Sigmoid colon (tissue), 7 donors: ENCODE measurements around the gene THYN1. TPM values are rescaled to one million over a fixed set of nuclear protein-coding genes. Genes with fewer than 3 reads are reported as not detected.

Experiments used
- DNase-seq: peaks from one replicate; pipeline ENCODE4 v3.0.0-alpha.2; 2019
- H3K27ac ChIP-seq, 4 donors: fragments of 200-600 bp; sonication (generic); one replicate each; pipeline ENCODE4 v1.5.1; 2016 to 2019; ENCODE audit warnings: mild to moderate bottlenecking in 1 of 4
- H3K27me3 ChIP-seq, 3 donors: fragments of 200-600 bp; sonication (generic); one replicate each; pipeline ENCODE4 v1.5.1; 2019; ENCODE audit warnings: mild to moderate bottlenecking in 1 of 3
- H3K36me3 ChIP-seq, 4 donors: fragments of 200-600 bp; sonication (generic); one replicate each; pipeline ENCODE4 v1.5.1; 2016 to 2019
- H3K4me1 ChIP-seq, 4 donors: fragments of 200-600 bp; sonication (generic); one replicate each; pipeline ENCODE4 v1.5.1; 2017 to 2019
- H3K4me3 ChIP-seq, 4 donors: fragments of 200-600 bp; sonication (generic); one replicate each; pipeline ENCODE4 v1.5.1; 2017 to 2019; ENCODE audit warnings: mild to moderate bottlenecking in 2 of 4, moderate library complexity in 1 of 4
- H3K9me3 ChIP-seq, 4 donors: fragments of 200-600 bp in 3 of 4; sonication (generic) in 3 of 4; one replicate each; pipeline versions ENCODE4 v1.5.1 to v1.6.1; 2013 to 2019
- EP300 ChIP-seq, 4 donors: sonication (generic); formaldehyde crosslinking; IDR thresholded peaks; one replicate each; pipeline ENCODE4 v1.6.1; 2017; ENCODE audit warnings: antibody characterized with exemption in 4 of 4
- POLR2A ChIP-seq, 2 donors: fragments of 450-650 bp; IDR thresholded peaks; one replicate each; pipeline ENCODE4 v1.6.1; 2016; ENCODE audit warnings: antibody characterized with exemption in 2 of 2, mild to moderate bottlenecking in 2 of 2, moderate library complexity in 2 of 2
- POLR2AphosphoS5 ChIP-seq, 4 donors: sonication (generic); formaldehyde crosslinking; IDR thresholded peaks; one replicate each; pipeline ENCODE4 v1.6.1; 2017; ENCODE audit warnings: antibody characterized with exemption in 4 of 4
- WGBS, 2 donors: extraction: QIAGEN DNeasy Blood & Tissue Kit; methylation state at CpG; one replicate each; pipeline ENCODE4 v1.1.7; 2013; 5-methylcytosine and 5-hydroxymethylcytosine counted together
- intact Hi-C: fragments of 100-400 bp; cut with DNase I; formaldehyde crosslinking; loops from one replicate; pipeline ENCODE4 v1.15.1; 2023
- polyA plus RNA-seq, 3 donors: library from polyadenylated mRNA; stranded (reverse); fragments of 200-250 nt; gene quantifications; one replicate each; pipeline ENCODE4 v1.2.3, GENCODE V29; 2013
- total RNA-seq, 4 donors: library from RNA; depleted of rRNA; stranded (reverse); fragments of >200 nt; gene quantifications; one replicate each; pipeline ENCODE4 v1.1.0, GENCODE V29; 2016
- TF ChIP-seq, protein P1 (sequence below), 4 experiments: fragments of 450-650 bp in 3 of 4; fragments of 200-600 bp in 1 of 4; IDR thresholded peaks; one replicate each; pipeline ENCODE4 v1.5.1; 2016 to 2019; ENCODE audit warnings: antibody characterized with exemption in 4 of 4, mild to moderate bottlenecking in 3 of 4, moderate library complexity in 2 of 4
- donor health status: healthy with polysubstance abuse.
- donor health status: Bipolar disorder and iron deficiency.
- donor health status: healthy.

THYN1 gene
- total and polyA plus RNA-seq, 7 donors, result 38.1 to 92.2 (median 69.9) TPM

DNA sequence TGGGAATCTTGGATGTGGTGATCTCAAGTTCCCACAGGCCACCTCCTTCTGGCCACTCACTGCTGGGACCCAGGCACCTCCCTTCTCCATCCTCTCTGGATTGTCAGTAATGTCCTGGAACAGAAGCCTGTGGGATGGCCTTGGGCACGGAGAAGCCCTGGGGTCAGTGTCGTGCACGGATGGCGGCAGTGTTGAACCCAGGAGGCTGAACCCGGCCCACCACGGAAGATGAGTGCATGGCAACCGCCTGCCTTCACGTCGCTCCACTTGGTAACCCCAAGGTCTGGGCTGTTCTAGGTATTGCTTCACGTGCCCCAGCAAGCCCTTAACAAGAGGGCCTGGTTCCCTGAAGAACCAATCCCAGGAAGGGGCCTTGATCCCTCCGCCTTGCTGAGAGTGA, 7.1 kb downstream of the THYN1 start:
- Histone ChIP-seq H3K36me3 (peaks cover 23 to 100% (median 75%) of the 10 kb centered on the region in 4 donors), H3K4me1 (no peaks in the 10 kb centered on the region), H3K4me3 (no peak overlapping the region), H3K27me3 (no peaks in the 10 kb centered on the region), H3K9me3 (no peaks in the 10 kb centered on the region), H3K27ac (no peak overlapping the region)
- no peak for TF ChIP-seq EP300 (IDR thresholded peaks at IDR 0.05)
- DNase-seq, result no peak
- intact Hi-C loops, result no loop called here
- WGBS, 2 donors, result 92 to 94% methylated on average over 11 of the region's 11 CpGs

DNA sequence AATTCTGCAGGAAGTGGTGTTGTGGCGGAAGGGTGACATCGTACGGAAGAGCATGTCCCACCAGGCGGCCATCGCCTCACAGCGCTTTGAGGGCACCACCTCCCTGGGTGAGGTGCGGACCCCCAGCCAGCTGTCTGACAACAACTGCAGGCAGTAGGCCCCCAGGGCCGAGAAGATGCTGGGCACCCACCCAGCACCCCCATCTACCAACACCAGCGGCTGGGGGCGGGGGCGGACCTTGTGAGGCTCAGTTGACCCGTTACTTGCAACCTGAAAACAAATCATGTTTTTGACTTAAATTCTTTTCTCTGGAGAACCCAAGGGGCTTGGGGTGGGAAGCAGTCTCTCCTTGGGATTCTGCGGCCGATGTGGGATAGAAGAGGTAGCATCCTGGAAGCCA, 7.7 kb downstream of the THYN1 start:
- Histone ChIP-seq H3K27ac (no peak overlapping the region), H3K4me1 (no peaks in the 10 kb centered on the region), H3K9me3 (no peaks in the 10 kb centered on the region), H3K27me3 (no peaks in the 10 kb centered on the region), H3K4me3 (no peak overlapping the region), H3K36me3 (peaks cover 16 to 98% (median 70%) of the 10 kb centered on the region in 4 donors)
- WGBS, 2 donors, result 95% methylated on average over 14 of the region's 14 CpGs
- no peak for DNase-seq
- TF ChIP-seq POLR2A (IDR thresholded peaks at IDR 0.05) (no peak), POLR2AphosphoS5 (IDR thresholded peaks at IDR 0.05) (no peak), EP300 (IDR thresholded peaks at IDR 0.05) (no peak)
- TF ChIP-seq, protein P1, sequence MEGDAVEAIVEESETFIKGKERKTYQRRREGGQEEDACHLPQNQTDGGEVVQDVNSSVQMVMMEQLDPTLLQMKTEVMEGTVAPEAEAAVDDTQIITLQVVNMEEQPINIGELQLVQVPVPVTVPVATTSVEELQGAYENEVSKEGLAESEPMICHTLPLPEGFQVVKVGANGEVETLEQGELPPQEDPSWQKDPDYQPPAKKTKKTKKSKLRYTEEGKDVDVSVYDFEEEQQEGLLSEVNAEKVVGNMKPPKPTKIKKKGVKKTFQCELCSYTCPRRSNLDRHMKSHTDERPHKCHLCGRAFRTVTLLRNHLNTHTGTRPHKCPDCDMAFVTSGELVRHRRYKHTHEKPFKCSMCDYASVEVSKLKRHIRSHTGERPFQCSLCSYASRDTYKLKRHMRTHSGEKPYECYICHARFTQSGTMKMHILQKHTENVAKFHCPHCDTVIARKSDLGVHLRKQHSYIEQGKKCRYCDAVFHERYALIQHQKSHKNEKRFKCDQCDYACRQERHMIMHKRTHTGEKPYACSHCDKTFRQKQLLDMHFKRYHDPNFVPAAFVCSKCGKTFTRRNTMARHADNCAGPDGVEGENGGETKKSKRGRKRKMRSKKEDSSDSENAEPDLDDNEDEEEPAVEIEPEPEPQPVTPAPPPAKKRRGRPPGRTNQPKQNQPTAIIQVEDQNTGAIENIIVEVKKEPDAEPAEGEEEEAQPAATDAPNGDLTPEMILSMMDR (IDR thresholded peaks at IDR 0.05), result no peak
- intact Hi-C loops, result no loop called here

DNA sequence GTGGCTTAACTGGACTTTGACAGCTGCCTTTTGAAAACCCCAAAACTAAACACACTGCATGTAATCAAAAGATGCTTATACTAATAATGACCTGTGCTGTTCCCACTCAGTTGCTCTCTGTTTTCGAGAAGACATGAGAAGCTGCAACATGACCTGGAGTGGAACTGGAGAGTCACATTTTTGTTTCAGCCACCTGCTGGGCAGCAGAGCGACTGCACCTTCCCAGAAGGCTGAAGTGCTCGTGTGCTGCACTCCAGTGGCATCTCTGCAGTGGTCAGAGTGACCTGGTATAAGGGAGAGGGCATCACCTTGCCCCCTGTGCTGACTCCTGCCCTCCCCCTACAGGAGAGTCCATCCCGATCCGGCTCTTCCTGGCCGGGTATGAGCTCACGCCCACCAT, 8.6 kb downstream of the THYN1 start:
- intact Hi-C loops, result no loop called here
- no peak for TF ChIP-seq EP300 (IDR thresholded peaks at IDR 0.05)
- TF ChIP-seq, protein P1 (IDR thresholded peaks at IDR 0.05), result peak in 3 of 4 experiments; percentile 13 to 40 (median 28)
- Histone ChIP-seq H3K27me3 (no peaks in the 10 kb centered on the region), H3K9me3 (no peaks in the 10 kb centered on the region), H3K4me1 (no peaks in the 10 kb centered on the region), H3K4me3 (no peak overlapping the region), H3K27ac (no peak overlapping the region), H3K36me3 (peaks cover 9 to 98% (median 66%) of the 10 kb centered on the region in 4 donors)
- DNase-seq, result no peak
- 62 to 73% methylated on average over 7 of the region's 7 CpGs for WGBS, 2 donors

DNA sequence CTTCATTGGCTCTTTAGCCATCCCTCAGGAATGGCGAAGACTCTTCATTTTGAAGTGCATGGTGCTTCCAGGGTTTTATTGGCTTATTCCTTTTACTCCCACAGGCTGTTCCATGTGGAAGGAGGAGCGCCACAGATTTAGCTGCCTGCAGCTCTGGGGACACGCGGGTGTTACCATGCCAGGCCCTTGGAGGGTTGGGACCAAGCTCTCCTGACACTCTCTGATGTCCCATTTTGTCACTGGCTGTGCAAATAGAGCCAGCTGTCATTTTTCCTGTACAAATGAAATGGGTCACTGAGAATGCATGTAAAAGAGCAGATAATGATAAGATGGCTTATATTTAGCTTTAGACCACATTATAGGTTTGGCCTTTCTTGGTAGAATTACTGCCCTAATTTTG, 9.2 kb downstream of the THYN1 start:
- Histone ChIP-seq H3K27ac (no peak overlapping the region), H3K9me3 (no peaks in the 10 kb centered on the region), H3K36me3 (peaks cover 13 to 98% (median 62%) of the 10 kb centered on the region in 4 donors), H3K4me1 (no peaks in the 10 kb centered on the region), H3K27me3 (no peaks in the 10 kb centered on the region), H3K4me3 (no peak overlapping the region)
- TF ChIP-seq POLR2A (IDR thresholded peaks at IDR 0.05) (no peak), EP300 (IDR thresholded peaks at IDR 0.05) (no peak), POLR2AphosphoS5 (IDR thresholded peaks at IDR 0.05) (no peak)
- TF ChIP-seq, protein P1 (IDR thresholded peaks at IDR 0.05), result no peak
- DNase-seq, result no peak
- 96 to 98% methylated on average over 4 of the region's 4 CpGs for WGBS, 2 donors
- intact Hi-C loops, result no loop called here

DNA sequence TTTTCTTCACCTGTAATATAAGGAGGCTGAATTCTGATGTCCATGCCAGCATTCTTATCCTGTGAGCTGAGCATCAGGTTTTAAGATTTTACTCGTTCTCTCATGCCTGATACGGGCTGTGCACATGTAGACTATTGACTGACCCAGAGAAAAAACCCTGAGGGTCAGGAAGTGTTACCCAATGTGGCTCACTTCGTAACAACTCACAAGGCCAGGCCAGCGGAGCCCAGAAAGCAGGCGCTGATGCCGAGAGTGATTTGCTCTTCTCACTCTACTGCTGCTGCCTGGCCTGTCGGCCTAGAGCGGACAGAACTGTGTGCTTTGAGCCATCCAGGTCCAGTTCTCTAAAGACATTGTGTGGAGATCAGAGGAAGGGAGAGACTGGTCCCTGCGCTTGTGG, 10.8 kb downstream of the THYN1 start:
- H3K4me3 ChIP-seq, result no peak overlapping the region
- no peak overlapping the region for H3K27ac ChIP-seq
- WGBS, 2 donors, result 93 to 96% methylated on average over 9 of the region's 9 CpGs
- no peaks in the 10 kb centered on the region for H3K9me3 ChIP-seq
- H3K36me3 ChIP-seq, result peaks cover 15 to 96% (median 48%) of the 10 kb centered on the region in 4 donors
- no peak for DNase-seq
- TF ChIP-seq, protein P1 (IDR thresholded peaks at IDR 0.05), result no peak
- TF ChIP-seq POLR2AphosphoS5 (IDR thresholded peaks at IDR 0.05) (no peak), POLR2A (IDR thresholded peaks at IDR 0.05) (no peak), EP300 (IDR thresholded peaks at IDR 0.05) (no peak)
- intact Hi-C loops, result no loop called here
- H3K27me3 ChIP-seq, result no peaks in the 10 kb centered on the region
- H3K4me1 ChIP-seq, result no peaks in the 10 kb centered on the region
